Measurements from ENCODE around the gene GAL3ST1.

GAL3ST1 gene

GRCh38 chr22:30523646-30524489 lies 50.6 kb downstream of the GAL3ST1 start:
- no peak for DNase-seq

GRCh38 chr22:30521368-30522156 lies 52.9 kb downstream of the GAL3ST1 start:
- DNase-seq: no peak

- no peak for DNase-seq
These were observed 54.5 kb downstream of the GAL3ST1 start for GRCh38 chr22:30519842-30520425.

- DNase-seq: no peak
These were observed 57.7 kb downstream of the GAL3ST1 start for GRCh38 chr22:30516731-30517130.

GRCh38 chr22:30516273-30516672 lies 58.2 kb downstream of the GAL3ST1 start:
- no peak for DNase-seq

GRCh38 chr22:30514252-30514651 lies 60.2 kb downstream of the GAL3ST1 start:
- DNase-seq: no peak

- no peak for DNase-seq
These were observed 61.0 kb downstream of the GAL3ST1 start for GRCh38 chr22:30513462-30513861.

- DNase-seq: no peak
These were observed 62.6 kb downstream of the GAL3ST1 start for GRCh38 chr22:30511911-30512310.

GRCh38 chr22:30511109-30511508 lies 63.4 kb downstream of the GAL3ST1 start:
- DNase-seq: no peak

- DNase-seq: no peak
These were observed 66.2 kb downstream of the GAL3ST1 start for GRCh38 chr22:30508216-30508615.

GRCh38 chr22:30507670-30508069 lies 66.8 kb downstream of the GAL3ST1 start:
- no peak for DNase-seq

- DNase-seq: no peak
These were observed 67.9 kb downstream of the GAL3ST1 start for GRCh38 chr22:30506507-30506968.

All from activated gamma-delta T cell treated with Interleukin-2 at 50 U/mL for 16 hours (primary cell).